ENCODE results near the gene FLT3LG.

FLT3LG gene

GRCh38 chr19:49489601-49490167 lies 15.7 kb downstream of the FLT3LG start:
- no peak for DNase-seq

- no peak for DNase-seq
These were observed 16.4 kb downstream of the FLT3LG start for GRCh38 chr19:49490287-49491029.

GRCh38 chr19:49491030-49491803 lies 17.2 kb downstream of the FLT3LG start:
- no peak for DNase-seq

GRCh38 chr19:49491804-49492572 lies 18.0 kb downstream of the FLT3LG start:
- no peak for DNase-seq

- no peak for DNase-seq
These were observed 18.8 kb downstream of the FLT3LG start for GRCh38 chr19:49492573-49493405.

GRCh38 chr19:49496574-49497008 lies 22.6 kb downstream of the FLT3LG start:
- no peak for DNase-seq

GRCh38 chr19:49497047-49497788 lies 23.2 kb downstream of the FLT3LG start:
- no peak for DNase-seq

- DNase-seq, result no peak
These were observed 23.7 kb downstream of the FLT3LG start for GRCh38 chr19:49497789-49498103.

- no peak for DNase-seq
These were observed 24.5 kb downstream of the FLT3LG start for GRCh38 chr19:49498475-49498874.

- DNase-seq, result no peak
These were observed 25.1 kb downstream of the FLT3LG start for GRCh38 chr19:49499030-49499670.

GRCh38 chr19:49502866-49503581 lies 29.0 kb downstream of the FLT3LG start:
- DNase-seq, result peak; percentile 85

- DNase-seq, result no peak
These were observed 29.6 kb downstream of the FLT3LG start for GRCh38 chr19:49503582-49503962.

- no peak for DNase-seq
These were observed 32.6 kb downstream of the FLT3LG start for GRCh38 chr19:49506575-49507105.

- DNase-seq, result no peak
These were observed 33.9 kb downstream of the FLT3LG start for GRCh38 chr19:49507803-49508494.

- DNase-seq, result peak; percentile 85
These were observed 39.1 kb downstream of the FLT3LG start for GRCh38 chr19:49512970-49513745.

- DNase-seq, result no peak
These were observed 39.7 kb downstream of the FLT3LG start for GRCh38 chr19:49513746-49514118.

GRCh38 chr19:49514151-49514550 lies 40.1 kb downstream of the FLT3LG start:
- no peak for DNase-seq

GRCh38 chr19:49515767-49516166 lies 41.8 kb downstream of the FLT3LG start:
- DNase-seq, result no peak

GRCh38 chr19:49518033-49518432 lies 44.0 kb downstream of the FLT3LG start:
- no peak for DNase-seq

Measured in right hindlimb (tissue), 1 donor.